IMR-90 (cell line): ENCODE data around the gene CFAP206. TPM values are rescaled to one million over a fixed set of nuclear protein-coding genes. Genes with fewer than 3 reads are reported as not detected.

Experiments
- ATAC-seq: fragments of 200-7000 bp; cut with Tn5 transposase; 2 replicates; pipeline ENCODE4 v1.9.1; 2020; ENCODE audit warnings: low read depth, mild to moderate bottlenecking, moderate library complexity
- BruUV-seq: library from RNA; stranded (reverse); fragments of 400-500 nt; replicated peaks from 2 replicates; lab custom pipeline; 2021; lab: Mats Ljungman, UMichigan
- CTCF ChIA-PET: fragments of 300-600 bp; formaldehyde crosslinking; extraction: SDS; loops from one replicate; lab custom pipeline; 2021; ENCODE audit warnings: antibody characterized with exemption; lab: Yijun Ruan, JAX
- POLR2A ChIA-PET: fragments of 300-600 bp; sonication (Branson Sonifier 250); formaldehyde crosslinking; loops from one replicate; lab custom pipeline; 2022; ENCODE audit warnings: antibody characterized with exemption; ENCODE audit not compliant: unreplicated experiment; lab: Charles Lee
- DNase-seq: peaks from one replicate; pipeline ENCODE4 v3.0.0; 2013
- H2AFZ ChIP-seq: replicated peaks from 2 replicates; pipeline ENCODE3; 2013; ENCODE audit warnings: low read length, mild to moderate bottlenecking; ENCODE audit not compliant: poor library complexity
- H2AK5ac ChIP-seq: 2 replicates; pipeline ENCODE4 v1.6.1; 2013; ENCODE audit warnings: low read depth, low read length, inconsistent platforms
- H2AK9ac ChIP-seq: replicated peaks from 2 replicates; pipeline ENCODE3; 2013; ENCODE audit warnings: mild to moderate bottlenecking, low read depth, low read length, moderate library complexity; ENCODE audit not compliant: poor library complexity
- H2BK120ac ChIP-seq: 2 replicates; pipeline ENCODE4 v1.6.1; 2013; ENCODE audit warnings: low read depth, low read length, inconsistent platforms
- H2BK15ac ChIP-seq: 3 replicates; pipeline ENCODE4 v1.6.1; 2013; ENCODE audit warnings: low read depth, low read length, inconsistent platforms
- H2BK20ac ChIP-seq: 2 replicates; pipeline ENCODE4 v1.6.1; 2013; ENCODE audit warnings: low read depth, mild to moderate bottlenecking, inconsistent platforms, low read length, moderate library complexity
- H2BK5ac ChIP-seq: 2 replicates; pipeline ENCODE4 v1.6.1; 2013; ENCODE audit warnings: mild to moderate bottlenecking, low read depth, low read length, inconsistent platforms; ENCODE audit not compliant: poor library complexity, severe bottlenecking
- H3K14ac ChIP-seq: replicated peaks from 2 replicates; pipeline ENCODE4 v1.6.1; 2013; ENCODE audit warnings: low read depth, low read length, inconsistent platforms
- H3K18ac ChIP-seq: 2 replicates; pipeline ENCODE4 v1.6.1; 2013; ENCODE audit warnings: low read depth, low read length, control low read depth
- H3K23ac ChIP-seq: 2 replicates; pipeline ENCODE4 v1.6.1; 2013; ENCODE audit warnings: low read depth, low read length, inconsistent platforms
- H3K27ac ChIP-seq: 2 replicates; pipeline ENCODE4 v1.5.1; 2013; ENCODE audit warnings: mild to moderate bottlenecking, control low read depth, low read length; ENCODE audit not compliant: insufficient read depth
- H3K27me3 ChIP-seq: 2 replicates; pipeline ENCODE4 v1.6.1; 2013; ENCODE audit warnings: low read length; ENCODE audit not compliant: control insufficient read depth, insufficient read depth
- H3K36me3 ChIP-seq: 2 replicates; pipeline ENCODE4 v1.6.1; 2013; ENCODE audit warnings: low read length, mixed read lengths; ENCODE audit not compliant: control insufficient read depth, insufficient read depth
- H3K4ac ChIP-seq: 2 replicates; pipeline ENCODE4 v1.6.1; 2013; ENCODE audit warnings: low read depth, low read length, inconsistent platforms
- H3K4me1 ChIP-seq: 2 replicates; pipeline ENCODE4 v1.6.1; 2013; ENCODE audit warnings: low read length, mixed read lengths; ENCODE audit not compliant: control insufficient read depth, insufficient read depth
- H3K4me2 ChIP-seq: 2 replicates; pipeline ENCODE4 v1.6.1; 2013; ENCODE audit warnings: low read depth, mild to moderate bottlenecking, control low read depth, low read length, moderate library complexity
- H3K4me3 ChIP-seq: 2 replicates; pipeline ENCODE4 v1.5.1; 2013; ENCODE audit warnings: low read depth, mild to moderate bottlenecking, control low read depth, low read length, moderate library complexity; ENCODE audit not compliant: insufficient read depth
- H3K56ac ChIP-seq: 2 replicates; pipeline ENCODE4 v1.6.1; 2013; ENCODE audit warnings: low read length, inconsistent platforms; ENCODE audit not compliant: insufficient read depth; ENCODE audit errors: extremely low read depth
- H3K79me1 ChIP-seq, 2 experiments: 2 replicates each; pipeline ENCODE4 v1.6.1; 2013; ENCODE audit warnings: low read length in 2 of 2, inconsistent platforms in 1 of 2, low read depth in 1 of 2
- H3K9ac ChIP-seq: 2 replicates; pipeline ENCODE4 v1.6.1; 2013; ENCODE audit warnings: low read depth, low read length, control low read depth
- H3K9me1 ChIP-seq: 2 replicates; pipeline ENCODE4 v1.6.1; 2013; ENCODE audit warnings: low read length, inconsistent platforms; ENCODE audit not compliant: insufficient read depth
- H3K9me3 ChIP-seq: 2 replicates; pipeline ENCODE4 v1.6.1; 2013; ENCODE audit warnings: low read length; ENCODE audit not compliant: control insufficient read depth, insufficient read depth
- H4K20me1 ChIP-seq: 2 replicates; pipeline ENCODE4 v1.6.1; 2013; ENCODE audit warnings: low read length, inconsistent platforms; ENCODE audit not compliant: insufficient read depth
- H4K5ac ChIP-seq: 2 replicates; pipeline ENCODE4 v1.6.1; 2013; ENCODE audit warnings: mild to moderate bottlenecking, low read depth, low read length, control low read depth
- H4K8ac ChIP-seq, 2 experiments: 2 replicates each; pipeline ENCODE4 v1.6.1; 2013; ENCODE audit warnings: low read depth in 2 of 2, low read length in 2 of 2, control low read depth in 1 of 2, inconsistent platforms in 1 of 2
- H4K91ac ChIP-seq: 2 replicates; pipeline ENCODE4 v1.6.1; 2013; ENCODE audit warnings: low read depth, low read length, inconsistent platforms; ENCODE audit not compliant: insufficient read depth
- BHLHE40 ChIP-seq: fragments of 150-350 bp; IDR thresholded peaks from 2 replicates; pipeline ENCODE4 v1.6.1; 2016; ENCODE audit warnings: mild to moderate bottlenecking, low read depth, low read length
- CHD1 ChIP-seq: IDR thresholded peaks from 2 replicates; pipeline ENCODE4 v1.6.1; 2012; ENCODE audit warnings: low read depth, low read length, improper control_type of control experiment
- CTCF ChIP-seq: conservative IDR thresholded peaks from 2 replicates; pipeline ENCODE4 v1.5.1; 2012; ENCODE audit warnings: mild to moderate bottlenecking, low read depth, low read length, improper control_type of control experiment
- FOS ChIP-seq: fragments of 150-350 bp; IDR thresholded peaks from 2 replicates; pipeline ENCODE4 v1.6.1; 2016; ENCODE audit warnings: low read depth, low read length
- MAFK ChIP-seq: IDR thresholded peaks from 2 replicates; pipeline ENCODE4 v1.6.1; 2012; ENCODE audit warnings: low read depth, low read length, improper control_type of control experiment
- MAZ ChIP-seq: IDR thresholded peaks from 2 replicates; pipeline ENCODE4 v1.6.1; 2012; ENCODE audit warnings: low read depth, mild to moderate bottlenecking, low read length, improper control_type of control experiment, moderate library complexity, borderline replicate concordance
- MXI1 ChIP-seq: IDR thresholded peaks from 2 replicates; pipeline ENCODE4 v1.6.1; 2012; ENCODE audit warnings: low read depth, mild to moderate bottlenecking, low read length, moderate library complexity, borderline replicate concordance
- POLR2A ChIP-seq: IDR thresholded peaks from 2 replicates; pipeline ENCODE4 v1.6.1; 2012; ENCODE audit warnings: mild to moderate bottlenecking, low read depth, low read length
- RAD21 ChIP-seq: IDR thresholded peaks from 2 replicates; pipeline ENCODE4 v1.6.1; 2012; ENCODE audit warnings: low read length, improper control_type of control experiment
- RCOR1 ChIP-seq: IDR thresholded peaks from 2 replicates; pipeline ENCODE4 v1.6.1; 2012; ENCODE audit warnings: mild to moderate bottlenecking, low read length, improper control_type of control experiment; ENCODE audit not compliant: insufficient replicate concordance
- RFX5 ChIP-seq: IDR thresholded peaks from 2 replicates; pipeline ENCODE4 v1.8.0; 2012; ENCODE audit warnings: low read depth, mild to moderate bottlenecking, low read length, moderate library complexity
- SMC3 ChIP-seq: fragments of 150-350 bp; IDR thresholded peaks from 2 replicates; pipeline ENCODE4 v1.6.1; 2016; ENCODE audit warnings: low read depth, mild to moderate bottlenecking, antibody characterized with exemption, low read length, moderate library complexity
- USF2 ChIP-seq: fragments of 150-350 bp; IDR thresholded peaks from 2 replicates; pipeline ENCODE4 v1.6.1; 2017; ENCODE audit warnings: mild to moderate bottlenecking, antibody characterized with exemption, low read length, low read depth
- WGBS, 2 experiments: methylation state at CpG; one replicate each; pipeline versions ENCODE4 v1.1.5 to v1.1.7; 2013; ENCODE audit warnings: missing lambda C conversion rate in 2 of 2; ENCODE audit not compliant: insufficient read length in 1 of 2; ENCODE audit errors: extremely low coverage in 2 of 2; 5-methylcytosine and 5-hydroxymethylcytosine counted together
- dilution Hi-C: fragments of 300-500 bp; cut with HindIII; formaldehyde crosslinking; loops from one replicate; pipeline ENCODE4 v1.14.3; 2018; ENCODE audit warnings: low sequenced_read_pairs; ENCODE audit not compliant: unreplicated experiment
- in situ Hi-C: fragments of 300-500 bp; cut with MboI; formaldehyde crosslinking; loops from 3 replicates; pipeline ENCODE4 v1.14.3; 2019; ENCODE audit warnings: low sequenced_read_pairs, inconsistent platforms, mixed read lengths
- intact Hi-C: fragments of 100-400 bp; cut with micrococcal nuclease; formaldehyde crosslinking; loops from 2 replicates; pipeline ENCODE4 v1.10.0; 2022
- polyA plus RNA-seq, 3 experiments: library from polyadenylated mRNA; depleted of rRNA; stranded (reverse); fragments of >200 nt; gene quantifications; 2 replicates each; pipeline ENCODE4 v1.2.3, GENCODE V29; 2012; ENCODE audit warnings: low replicate concordance in 1 of 3
- total RNA-seq: library from RNA; depleted of rRNA; stranded (reverse); fragments of >200 nt; gene quantifications from 2 replicates; pipeline ENCODE4 v1.2.3, GENCODE V29; 2012

Gene CFAP206
- total and polyA plus RNA-seq, 2 of the 4 experiments (the other 2 are of a cell fraction): under 0.01 to 0.09 TPM

GRCh38 chr6:87391334-87391733, 16.4 kb upstream of the CFAP206 start:
- Histone ChIP-seq H2BK5ac (no peak overlapping the region), H3K9ac (no peak overlapping the region), H4K8ac (no peak overlapping the region), H3K23ac (no peak overlapping the region), H3K56ac (no peak overlapping the region), H2AK5ac (no peak overlapping the region), H3K79me1 (no peaks in the 10 kb centered on the region), H3K4me3 (no peak overlapping the region), H2BK20ac (no peak overlapping the region), H3K4me2 (no peak overlapping the region), H2BK120ac (no peak overlapping the region), H2AK9ac (no peak overlapping the region), H3K27ac (no peak overlapping the region), H3K4me1 (no peaks in the 10 kb centered on the region), H3K36me3 (no peaks in the 10 kb centered on the region), H4K91ac (no peak overlapping the region), H4K5ac (no peak overlapping the region), H2AFZ (no peak overlapping the region), H3K9me1 (no peaks in the 10 kb centered on the region), H4K20me1 (no peaks in the 10 kb centered on the region), H3K27me3 (no peaks in the 10 kb centered on the region), H3K4ac (no peak overlapping the region), H2BK15ac (no peak overlapping the region), H3K14ac (no peak overlapping the region), H3K9me3 (no peaks in the 10 kb centered on the region), H3K18ac (no peak overlapping the region)
- in situ Hi-C loops (no loop called here), dilution Hi-C loops (no loop called here), intact Hi-C loops (loop anchor here (1.0 to 10.0 kb wide), 5 partner anchors 114 to 1481 kb away; no protein-coding TSS in a partner anchor)
- ATAC-seq (peak; percentile 68), DNase-seq (peak; percentile 29)
- ChIA-PET CTCF (no interaction called here), POLR2A (no interaction called here)
- BruUV-seq: no TSS peak
- TF ChIP-seq SMC3 (peak; percentile 31; the same call in 1 of the 2 replicates), USF2 (no peak), RCOR1 (no peak), MAFK (no peak), RAD21 (peak; percentile 58), BHLHE40 (no peak), CTCF (peak; percentile 51), MAZ (no peak), MXI1 (no peak), CHD1 (no peak), FOS (no peak), RFX5 (no peak), POLR2A (no peak)
- WGBS, 2 experiments: no CpG with 5 or more reads among the region's 3 CpGs
